ENCODE results near the gene NPSR1.

- TF ChIP-seq CTCF (IDR thresholded peaks at IDR 0.05) (no peak), POLR2A (IDR thresholded peaks at IDR 0.05) (no peak), POLR2AphosphoS5 (IDR thresholded peaks at IDR 0.05) (no peak), EP300 (IDR thresholded peaks at IDR 0.05) (no peak)
Observed at GRCh38 chr7:34830390-34830789, 172.4 kb downstream of the NPSR1 start.

Data from sigmoid colon (tissue), 4 donors.